ENCODE results near the gene ID2. TPM values are rescaled to one million over a fixed set of nuclear protein-coding genes. Genes with fewer than 3 reads are reported as not detected.

The ID2 gene
- polyA plus RNA-seq, 2 of the 4 experiments (the other 2 are of a cell fraction), result 177 to 181 TPM

DNA sequence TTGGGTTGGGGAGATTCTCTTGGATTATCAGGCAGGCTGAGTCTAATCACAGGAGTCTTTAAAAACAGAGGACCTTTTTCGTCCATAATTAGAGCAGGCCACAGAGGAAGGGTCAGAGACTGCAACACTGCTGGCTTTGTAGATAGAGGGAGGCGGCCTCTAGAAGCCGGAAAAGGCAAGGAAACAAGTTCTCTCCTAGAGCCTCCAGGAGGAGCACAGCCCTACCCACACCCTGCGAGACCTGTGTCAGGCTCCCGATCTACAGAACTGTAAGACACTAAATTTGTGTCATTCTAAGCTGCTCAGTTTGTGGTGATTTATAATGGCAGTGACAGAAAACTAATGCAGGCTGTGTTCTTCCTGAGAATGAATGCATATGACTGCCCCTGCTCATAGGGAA lies 15.3 kb downstream of the ID2 start:
- Histone ChIP-seq H3K4me2 (no peak overlapping the region), H3K27ac (no peak overlapping the region), H3K4me3 (no peak overlapping the region), H3K9me3 (no peaks in the 10 kb centered on the region), H3K4me1 (peaks cover 10% of the 10 kb centered on the region; the same call in 1 of the 3 replicates)
- DNase-seq (ENCODE audit: low read depth in 1 of 2, low spot score in 1 of 2) (no peak), FAIRE-seq (no peak), ATAC-seq (no peak)
- WGBS (ENCODE audit: missing lambda C conversion rate), result 74% methylated on average over 5 of the region's 5 CpGs
- TF ChIP-seq, protein P1, sequence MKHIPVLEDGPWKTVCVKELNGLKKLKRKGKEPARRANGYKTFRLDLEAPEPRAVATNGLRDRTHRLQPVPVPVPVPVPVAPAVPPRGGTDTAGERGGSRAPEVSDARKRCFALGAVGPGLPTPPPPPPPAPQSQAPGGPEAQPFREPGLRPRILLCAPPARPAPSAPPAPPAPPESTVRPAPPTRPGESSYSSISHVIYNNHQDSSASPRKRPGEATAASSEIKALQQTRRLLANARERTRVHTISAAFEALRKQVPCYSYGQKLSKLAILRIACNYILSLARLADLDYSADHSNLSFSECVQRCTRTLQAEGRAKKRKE (CRISPR knock-in tag; IDR thresholded peaks at IDR 0.05; ENCODE audit: low read depth), result no peak
- TF ChIP-seq POLR2AphosphoS2 (conservative IDR thresholded peaks at IDR 0.05; ENCODE audit: low read length), result no peak
- TF ChIP-seq POLR2A (IDR thresholded peaks at IDR 0.05; ENCODE audit: low read length), result no peak
- TF ChIP-seq RNF2 (IDR thresholded peaks at IDR 0.05; ENCODE audit: borderline replicate concordance, low read depth), result no peak
- TF ChIP-seq ZNF302 (CRISPR knock-in tag; IDR thresholded peaks at IDR 0.05), result no peak
- TF ChIP-seq CHD4 (IDR thresholded peaks at IDR 0.05; ENCODE audit: borderline replicate concordance), result no peak
- TF ChIP-seq NFE2L2 (conservative IDR thresholded peaks at IDR 0.05; ENCODE audit: low read length), result no peak
- TF ChIP-seq RAD21 (conservative IDR thresholded peaks at IDR 0.05 in 1 of 2, IDR thresholded peaks at IDR 0.05 in 1 of 2), result no peak
- no peak for TF ChIP-seq TFCP2L1 (CRISPR knock-in tag; IDR thresholded peaks at IDR 0.05)
- no peak for TF ChIP-seq CHD2 (IDR thresholded peaks at IDR 0.05; ENCODE audit: low read length, partially characterized antibody)
- TF ChIP-seq PHF8 (IDR thresholded peaks at IDR 0.05; ENCODE audit: borderline replicate concordance, low read depth), result no peak
- TF ChIP-seq, protein P2, sequence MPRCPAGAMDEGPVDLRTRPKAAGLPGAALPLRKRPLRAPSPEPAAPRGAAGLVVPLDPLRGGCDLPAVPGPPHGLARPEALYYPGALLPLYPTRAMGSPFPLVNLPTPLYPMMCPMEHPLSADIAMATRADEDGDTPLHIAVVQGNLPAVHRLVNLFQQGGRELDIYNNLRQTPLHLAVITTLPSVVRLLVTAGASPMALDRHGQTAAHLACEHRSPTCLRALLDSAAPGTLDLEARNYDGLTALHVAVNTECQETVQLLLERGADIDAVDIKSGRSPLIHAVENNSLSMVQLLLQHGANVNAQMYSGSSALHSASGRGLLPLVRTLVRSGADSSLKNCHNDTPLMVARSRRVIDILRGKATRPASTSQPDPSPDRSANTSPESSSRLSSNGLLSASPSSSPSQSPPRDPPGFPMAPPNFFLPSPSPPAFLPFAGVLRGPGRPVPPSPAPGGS (IDR thresholded peaks at IDR 0.05), result no peak
- no peak for TF ChIP-seq USF2 (IDR thresholded peaks at IDR 0.05)
- TF ChIP-seq FOXS1 (CRISPR knock-in tag; IDR thresholded peaks at IDR 0.05), result no peak
- TF ChIP-seq EP300 (IDR thresholded peaks at IDR 0.05), result no peak
- no peak for TF ChIP-seq CEBPB (IDR thresholded peaks at IDR 0.05)
- no peak for TF ChIP-seq GATA3 (IDR thresholded peaks at IDR 0.05; ENCODE audit: borderline replicate concordance)
- no peak for TF ChIP-seq SMC3 (IDR thresholded peaks at IDR 0.05)
- ChIA-PET POLR2A (no interaction called here), CTCF (interaction anchor here (1.9 kb wide), 1 partner anchor 10 kb away, joined by 6 read pairs; no protein-coding TSS in a partner anchor)

DNA sequence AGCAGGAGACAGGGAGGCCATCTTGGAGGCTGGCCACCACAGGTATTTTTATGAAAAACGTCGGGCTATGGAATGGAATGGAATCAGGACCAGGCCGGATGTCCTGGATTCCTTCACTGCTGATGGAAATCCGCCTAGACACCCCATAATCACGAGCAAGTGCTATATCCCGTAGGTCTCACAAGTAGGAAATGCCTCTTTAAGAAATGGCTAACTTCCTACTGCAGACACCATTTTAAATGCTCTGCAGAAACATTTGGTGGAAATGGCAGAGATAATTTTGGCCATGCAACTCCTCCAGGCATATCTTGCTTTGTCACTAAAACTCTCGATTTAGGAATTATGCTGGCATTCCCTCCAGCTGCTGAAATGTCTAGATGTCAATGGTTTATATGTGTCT lies 18.0 kb downstream of the ID2 start:
- H3K27ac ChIP-seq, result no peak overlapping the region
- TF ChIP-seq FOSL2 (IDR thresholded peaks at IDR 0.05) (no peak), FOSL2 (CRISPR knock-in tag; IDR thresholded peaks at IDR 0.05) (no peak)
- FAIRE-seq, result no peak
- H3K4me3 ChIP-seq, result no peak overlapping the region
- no peaks in the 10 kb centered on the region for H3K4me1 ChIP-seq
- H3K4me2 ChIP-seq, result no peak overlapping the region
- WGBS (ENCODE audit: missing lambda C conversion rate), result 68% methylated on average over 7 of the region's 7 CpGs
- ChIA-PET POLR2A (no interaction called here), CTCF (interaction anchor here (0.9 kb wide), 1 partner anchor 11 kb away, joined by 3 read pairs; no protein-coding TSS in a partner anchor)
- no peak for DNase-seq (ENCODE audit: low read depth in 1 of 2, low spot score in 1 of 2)
- no peaks in the 10 kb centered on the region for H3K9me3 ChIP-seq
- ATAC-seq, result no peak

DNA sequence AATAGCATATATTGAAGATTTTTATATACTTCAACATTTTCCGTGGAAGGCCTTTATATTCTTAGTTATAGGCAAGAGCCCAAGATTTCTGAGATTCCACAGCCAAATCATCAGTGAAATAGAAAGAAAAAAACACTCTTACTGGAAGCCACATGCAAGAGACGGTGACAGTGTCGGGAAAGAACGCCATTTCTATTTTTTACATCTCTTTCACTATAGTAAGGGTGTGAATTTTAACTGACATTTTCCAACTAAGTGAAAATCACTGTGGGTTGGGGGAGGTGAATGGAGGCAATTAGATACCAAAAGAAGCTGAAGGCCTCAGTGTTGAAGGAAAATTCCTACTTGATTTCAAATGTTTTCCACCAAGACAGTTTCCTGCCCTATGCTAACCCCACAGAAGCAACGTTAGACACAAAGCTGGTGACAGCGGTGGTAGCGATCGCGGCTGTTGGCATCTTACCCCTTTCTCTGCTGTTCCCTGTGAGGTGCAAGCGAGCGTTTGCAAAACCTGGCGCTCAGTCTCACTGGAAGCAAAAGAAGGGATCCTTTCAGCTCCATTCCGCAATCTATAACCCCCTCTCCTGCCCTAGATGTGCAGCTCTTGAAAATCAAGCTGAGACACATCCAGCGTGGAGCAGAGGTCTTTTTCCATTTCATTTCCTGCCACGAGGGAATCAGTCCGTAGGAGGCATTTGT lies 20.0 kb downstream of the ID2 start:
- H3K4me3 ChIP-seq, result no peak overlapping the region
- ATAC-seq, result no peak
- no peak overlapping the region for H3K4me2 ChIP-seq
- no peak for FAIRE-seq
- TF ChIP-seq TP53 (CRISPR knock-in tag; IDR thresholded peaks at IDR 0.05) (no peak), FOSL2 (IDR thresholded peaks at IDR 0.05) (no peak), FOSL2 (CRISPR knock-in tag; IDR thresholded peaks at IDR 0.05) (no peak), SMC3 (IDR thresholded peaks at IDR 0.05) (no peak), KDM1A (IDR thresholded peaks at IDR 0.05; ENCODE audit: low read depth) (no peak), BHLHE40 (IDR thresholded peaks at IDR 0.05; ENCODE audit: low read depth, low read length) (no peak), SREBF2 (IDR thresholded peaks at IDR 0.05) (no peak), RCOR1 (IDR thresholded peaks at IDR 0.05; ENCODE audit: low read depth, low read length) (no peak), NFE2L2 (conservative IDR thresholded peaks at IDR 0.05; ENCODE audit: low read length) (no peak), RAD21 (conservative IDR thresholded peaks at IDR 0.05 in 1 of 2, IDR thresholded peaks at IDR 0.05 in 1 of 2) (no peak)
- TF ChIP-seq, protein P3, sequence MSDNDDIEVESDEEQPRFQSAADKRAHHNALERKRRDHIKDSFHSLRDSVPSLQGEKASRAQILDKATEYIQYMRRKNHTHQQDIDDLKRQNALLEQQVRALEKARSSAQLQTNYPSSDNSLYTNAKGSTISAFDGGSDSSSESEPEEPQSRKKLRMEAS (IDR thresholded peaks at IDR 0.05), result no peak
- H3K9me3 ChIP-seq, result no peaks in the 10 kb centered on the region
- no peak for DNase-seq (ENCODE audit: low read depth in 1 of 2, low spot score in 1 of 2)
- CTCF ChIA-PET, result interaction anchor here (1.2 to 2.4 kb wide), 2 partner anchors 9 to 11 kb away, joined by 3 to 18 read pairs; no protein-coding TSS in a partner anchor
- POLR2A ChIA-PET, result no interaction called here
- H3K27ac ChIP-seq, result no peak overlapping the region
- no peaks in the 10 kb centered on the region for H3K4me1 ChIP-seq
- 83% methylated on average over 16 of the region's 16 CpGs for WGBS (ENCODE audit: missing lambda C conversion rate)

Data from A549 (cell line).